Testis (tissue), 2 donors: ENCODE results near the gene CIT.

Experiments used
- CTCF ChIP-seq, 3 experiments: fragments of 450-650 bp in 2 of 3; fragments of 200-600 bp in 1 of 3; sonication (generic) in 1 of 3; IDR thresholded peaks; one replicate each; pipeline ENCODE4 v1.5.1; 2016 to 2019; ENCODE audit warnings: antibody characterized with exemption in 3 of 3, mild to moderate bottlenecking in 2 of 3, moderate library complexity in 1 of 3
- POLR2A ChIP-seq: fragments of 450-650 bp; IDR thresholded peaks from one replicate; pipeline ENCODE4 v1.6.1; 2017; ENCODE audit warnings: antibody characterized with exemption, mild to moderate bottlenecking, moderate library complexity

GRCh38 chr12:119920064-119920463, 42.9 kb upstream of the CIT start:
- TF ChIP-seq POLR2A (no peak), CTCF (IDR thresholded peaks at IDR 0.05) (no peak)
